ENCODE results near the gene PCNX1. TPM values are rescaled to one million over a fixed set of nuclear protein-coding genes. Genes with fewer than 3 reads are reported as not detected.

PCNX1 gene
- total and polyA plus RNA-seq, 2 donors (not counting 1 experiment from before 2014, with no cell fraction given), result 35.7 to 69.4 TPM

DNA sequence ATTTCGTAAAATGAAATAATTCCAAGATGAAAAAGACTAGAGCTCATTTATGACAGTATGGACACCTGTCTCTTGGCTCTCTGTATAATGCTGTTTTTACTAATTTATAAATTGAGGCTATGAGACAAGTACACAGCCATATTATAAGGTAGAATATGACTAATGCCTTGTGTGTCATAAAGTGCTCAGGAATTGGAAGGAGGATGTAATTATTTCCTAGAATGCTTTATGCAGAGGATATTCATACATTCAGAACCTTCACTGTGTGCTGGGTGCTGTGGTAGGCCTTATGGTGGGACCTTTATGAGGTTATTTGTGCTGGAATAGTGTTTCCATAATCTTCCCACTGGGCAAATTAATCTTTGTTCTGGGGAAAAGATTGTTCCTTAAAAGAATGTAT lies 13.3 kb downstream of the PCNX1 start:
- Histone ChIP-seq H3K36me3 (ENCODE audit: control insufficient read depth, insufficient read depth, low read length) (no peaks in the 10 kb centered on the region), H3K9ac (ENCODE audit: insufficient read depth, low read length) (no peak overlapping the region), H4K20me1 (ENCODE audit: control insufficient read depth, extremely low read depth, insufficient read depth, low read length) (peaks cover 1% of the 10 kb centered on the region), H3K4me2 (ENCODE audit: extremely low read depth, insufficient read depth, low read length) (no peak overlapping the region), H3K9me3 (ENCODE audit: control insufficient read depth, insufficient read depth, low read depth, low read length) (no peaks in the 10 kb centered on the region), H3K27ac (ENCODE audit: insufficient read depth, low read length) (no peak overlapping the region), H3K27me3 (ENCODE audit: control insufficient read depth, insufficient read depth, low read length) (no peaks in the 10 kb centered on the region), H2AFZ (ENCODE audit: low read length) (no peak overlapping the region), H3K4me1 (ENCODE audit: control insufficient read depth, extremely low read depth, insufficient read depth, low read length) (no peaks in the 10 kb centered on the region), H3K79me2 (ENCODE audit: control insufficient read depth, insufficient read depth, low read length) (peaks cover 77% of the 10 kb centered on the region), H3K4me3 (replicated peaks in 1 of 4; ENCODE audit: control extremely low read depth in 1 of 4, insufficient read depth in 1 of 4, low read depth in 3 of 4, low read length in 4 of 4) (no peak overlapping the region)
- DNase-seq (ENCODE audit: low read depth in 2 of 2), result no peak
- no peak for TF ChIP-seq EZH2 (IDR thresholded peaks at IDR 0.05; ENCODE audit: low read length, missing control alignments)
- TF ChIP-seq, protein P1, sequence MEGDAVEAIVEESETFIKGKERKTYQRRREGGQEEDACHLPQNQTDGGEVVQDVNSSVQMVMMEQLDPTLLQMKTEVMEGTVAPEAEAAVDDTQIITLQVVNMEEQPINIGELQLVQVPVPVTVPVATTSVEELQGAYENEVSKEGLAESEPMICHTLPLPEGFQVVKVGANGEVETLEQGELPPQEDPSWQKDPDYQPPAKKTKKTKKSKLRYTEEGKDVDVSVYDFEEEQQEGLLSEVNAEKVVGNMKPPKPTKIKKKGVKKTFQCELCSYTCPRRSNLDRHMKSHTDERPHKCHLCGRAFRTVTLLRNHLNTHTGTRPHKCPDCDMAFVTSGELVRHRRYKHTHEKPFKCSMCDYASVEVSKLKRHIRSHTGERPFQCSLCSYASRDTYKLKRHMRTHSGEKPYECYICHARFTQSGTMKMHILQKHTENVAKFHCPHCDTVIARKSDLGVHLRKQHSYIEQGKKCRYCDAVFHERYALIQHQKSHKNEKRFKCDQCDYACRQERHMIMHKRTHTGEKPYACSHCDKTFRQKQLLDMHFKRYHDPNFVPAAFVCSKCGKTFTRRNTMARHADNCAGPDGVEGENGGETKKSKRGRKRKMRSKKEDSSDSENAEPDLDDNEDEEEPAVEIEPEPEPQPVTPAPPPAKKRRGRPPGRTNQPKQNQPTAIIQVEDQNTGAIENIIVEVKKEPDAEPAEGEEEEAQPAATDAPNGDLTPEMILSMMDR (conservative IDR thresholded peaks at IDR 0.05 in 1 of 2, IDR thresholded peaks at IDR 0.05 in 1 of 2; ENCODE audit: low read depth in 1 of 2, low read length in 2 of 2), result no peak

GRCh38 chr14:70921669-70922068 lies 14.4 kb downstream of the PCNX1 start:
- Histone ChIP-seq H3K27ac (ENCODE audit: insufficient read depth, low read length) (no peak overlapping the region), H3K9ac (ENCODE audit: insufficient read depth, low read length) (no peak overlapping the region), H2AFZ (ENCODE audit: low read length) (no peak overlapping the region), H3K4me1 (ENCODE audit: control insufficient read depth, extremely low read depth, insufficient read depth, low read length) (no peaks in the 10 kb centered on the region), H3K9me3 (ENCODE audit: control insufficient read depth, insufficient read depth, low read depth, low read length) (no peaks in the 10 kb centered on the region), H3K36me3 (ENCODE audit: control insufficient read depth, insufficient read depth, low read length) (no peaks in the 10 kb centered on the region), H3K27me3 (ENCODE audit: control insufficient read depth, insufficient read depth, low read length) (no peaks in the 10 kb centered on the region), H3K79me2 (ENCODE audit: control insufficient read depth, insufficient read depth, low read length) (peaks cover 77% of the 10 kb centered on the region), H3K4me3 (replicated peaks in 1 of 4; ENCODE audit: control extremely low read depth in 1 of 4, insufficient read depth in 1 of 4, low read depth in 3 of 4, low read length in 4 of 4) (no peak overlapping the region), H4K20me1 (ENCODE audit: control insufficient read depth, extremely low read depth, insufficient read depth, low read length) (peaks cover 1% of the 10 kb centered on the region), H3K4me2 (ENCODE audit: extremely low read depth, insufficient read depth, low read length) (no peak overlapping the region)
- no peak for DNase-seq (ENCODE audit: low read depth in 2 of 2)
- TF ChIP-seq, protein P1 (conservative IDR thresholded peaks at IDR 0.05 in 1 of 2, IDR thresholded peaks at IDR 0.05 in 1 of 2; ENCODE audit: low read depth in 1 of 2, low read length in 2 of 2), result no peak
- TF ChIP-seq EZH2 (IDR thresholded peaks at IDR 0.05; ENCODE audit: low read length, missing control alignments), result no peak

DNA sequence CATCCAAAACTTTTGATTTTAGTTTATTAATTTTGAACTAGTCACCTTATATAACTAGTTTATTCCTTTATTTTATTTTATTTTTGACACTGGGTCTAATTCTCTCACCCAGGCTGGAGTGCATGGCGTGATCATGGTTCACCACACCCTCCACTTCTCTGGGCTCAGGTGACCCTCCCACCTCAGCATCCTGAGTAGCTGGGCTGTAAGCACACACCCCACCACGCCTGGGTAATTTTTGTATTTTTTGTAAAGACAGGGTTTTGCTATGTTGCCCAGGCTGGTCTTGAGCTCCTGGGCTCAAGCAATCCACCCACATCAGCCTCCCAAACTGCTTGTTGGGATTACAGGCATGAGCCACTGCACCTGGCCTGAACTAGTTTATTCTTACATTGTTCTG lies 17.3 kb downstream of the PCNX1 start:
- Histone ChIP-seq H3K4me3 (replicated peaks in 1 of 4; ENCODE audit: control extremely low read depth in 1 of 4, insufficient read depth in 1 of 4, low read depth in 3 of 4, low read length in 4 of 4) (no peak overlapping the region), H3K36me3 (ENCODE audit: control insufficient read depth, insufficient read depth, low read length) (no peaks in the 10 kb centered on the region), H2AFZ (ENCODE audit: low read length) (no peak overlapping the region), H3K9me3 (ENCODE audit: control insufficient read depth, insufficient read depth, low read depth, low read length) (no peaks in the 10 kb centered on the region), H3K27me3 (ENCODE audit: control insufficient read depth, insufficient read depth, low read length) (no peaks in the 10 kb centered on the region), H3K79me2 (ENCODE audit: control insufficient read depth, insufficient read depth, low read length) (peaks cover 72% of the 10 kb centered on the region), H3K9ac (ENCODE audit: insufficient read depth, low read length) (no peak overlapping the region), H3K4me1 (ENCODE audit: control insufficient read depth, extremely low read depth, insufficient read depth, low read length) (no peaks in the 10 kb centered on the region), H3K4me2 (ENCODE audit: extremely low read depth, insufficient read depth, low read length) (no peak overlapping the region), H4K20me1 (ENCODE audit: control insufficient read depth, extremely low read depth, insufficient read depth, low read length) (peaks cover 1% of the 10 kb centered on the region), H3K27ac (ENCODE audit: insufficient read depth, low read length) (no peak overlapping the region)
- DNase-seq (ENCODE audit: low read depth in 2 of 2), result no peak
- TF ChIP-seq, protein P1 (conservative IDR thresholded peaks at IDR 0.05 in 1 of 2, IDR thresholded peaks at IDR 0.05 in 1 of 2; ENCODE audit: low read depth in 1 of 2, low read length in 2 of 2), result no peak
- TF ChIP-seq EZH2 (IDR thresholded peaks at IDR 0.05; ENCODE audit: low read length, missing control alignments), result no peak
